Mucosa of gallbladder (tissue), 1 donor: ENCODE data around the gene ASAP2. TPM values are rescaled to one million over a fixed set of nuclear protein-coding genes. Genes with fewer than 3 reads are reported as not detected.
"Not testable (repeated sequence)": the region's sequence is repeated elsewhere in the genome, so short reads cannot be mapped to it uniquely, and the experiment has no call there.

ENCODE experiments used
- DNase-seq: peaks from one replicate; pipeline ENCODE4 v3.0.0-alpha.2; 2020; ENCODE audit warnings: low spot score
- total RNA-seq: library from RNA; stranded (reverse); gene quantifications from one replicate; pipeline ENCODE4 v1.2.1, GENCODE V29; 2021
- donor health status: DM: no; HTN: no; CAD: no.

The ASAP2 gene
- total RNA-seq, 1 donor from 2014 or later, result 44.3 TPM

DNA sequence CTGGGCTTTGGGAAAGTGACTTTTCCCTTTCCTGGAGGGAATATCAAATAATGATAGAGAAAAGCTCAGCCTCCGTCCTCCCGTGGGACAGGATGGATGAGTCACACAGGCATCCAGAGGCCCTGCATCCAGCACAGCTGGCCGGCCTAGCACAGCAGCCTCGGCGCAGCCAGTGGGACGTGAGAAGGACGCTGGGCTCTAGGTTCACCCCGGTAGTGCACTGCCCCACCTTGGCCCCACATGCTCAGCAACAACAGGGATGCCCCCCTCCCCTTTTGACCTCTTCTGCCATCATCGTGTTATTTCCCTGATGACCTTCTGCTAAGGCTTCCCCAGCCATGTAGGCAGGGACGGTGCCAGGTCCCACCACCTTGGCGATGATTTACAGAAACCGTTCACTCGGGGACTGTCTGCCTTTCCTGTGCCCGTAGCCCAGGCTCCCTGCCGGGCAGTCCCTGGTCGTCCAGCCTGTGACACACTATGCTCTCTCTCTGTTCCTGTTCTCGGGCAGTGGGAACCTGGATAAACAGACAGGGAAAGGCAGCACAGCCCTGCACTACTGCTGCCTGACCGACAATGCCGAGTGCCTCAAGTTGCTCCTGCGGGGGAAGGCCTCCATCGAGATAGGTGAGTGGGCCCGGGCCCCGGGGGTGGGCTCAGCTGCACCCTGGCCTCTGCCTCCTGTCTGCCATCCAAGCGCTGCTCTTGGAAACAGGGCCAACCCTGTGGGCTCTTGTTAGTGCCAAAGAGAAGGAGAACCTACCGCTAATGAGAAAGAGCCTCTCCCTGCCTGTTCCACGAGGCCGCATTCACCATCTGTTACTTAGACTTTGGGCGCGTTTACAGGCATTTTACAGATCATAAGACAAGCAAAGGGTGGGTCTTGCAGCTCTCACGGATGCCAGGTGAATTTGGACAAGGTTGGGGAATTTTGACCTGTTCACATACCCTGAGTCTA, 172.1 kb downstream of the ASAP2 start:
- DNase-seq, result peak; percentile 46

GRCh38 chr2:9379391-9379755, 172.8 kb downstream of the ASAP2 start:
- DNase-seq, result no peak

DNA sequence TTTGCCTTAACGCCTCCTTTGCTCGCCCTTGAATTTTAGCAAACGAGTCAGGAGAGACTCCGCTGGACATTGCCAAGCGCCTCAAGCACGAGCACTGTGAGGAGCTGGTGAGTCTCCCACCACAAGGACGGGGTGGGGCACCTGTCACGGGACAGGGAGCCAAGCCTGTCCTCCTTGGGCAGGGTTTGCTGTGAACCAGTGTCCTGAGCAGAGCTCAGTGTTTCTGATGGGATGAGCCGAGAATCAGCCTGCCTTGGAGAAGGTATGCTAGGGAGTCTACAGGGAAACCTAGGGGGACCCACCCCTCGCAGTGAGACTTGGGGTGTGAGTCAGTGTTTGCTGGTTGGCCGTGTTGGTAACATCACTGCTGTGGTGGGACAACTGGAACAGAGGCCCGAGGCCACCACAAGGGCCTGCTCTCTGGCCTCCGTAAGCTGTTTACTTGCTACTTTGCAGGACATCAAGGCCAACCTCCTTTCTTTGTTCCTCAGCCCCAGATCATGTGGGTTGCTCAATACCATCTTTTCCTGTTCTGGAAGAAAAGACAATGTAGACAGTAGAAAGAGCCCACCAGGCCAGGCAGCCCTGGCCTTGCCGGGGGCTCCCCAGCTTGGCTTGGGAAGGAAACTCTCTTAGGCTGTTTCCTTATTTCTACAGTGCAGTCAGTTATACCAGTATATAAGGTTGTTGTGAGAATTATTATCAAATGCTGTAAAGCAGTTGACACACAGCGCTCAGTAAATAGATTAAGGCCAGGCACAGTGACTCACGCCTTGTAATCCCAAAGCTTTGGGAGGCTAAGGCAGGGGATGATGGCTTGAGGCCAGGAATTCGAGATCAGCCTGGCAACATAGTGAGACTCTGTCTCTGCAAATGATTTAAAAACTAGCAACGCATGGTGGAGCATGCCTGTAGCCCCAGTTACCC, 174.4 kb downstream of the ASAP2 start:
- DNase-seq, result no peak

GRCh38 chr2:9382604-9383235, 176.1 kb downstream of the ASAP2 start:
- no peak for DNase-seq

- DNase-seq, result no peak
Observed at GRCh38 chr2:9384521-9384920, 177.9 kb downstream of the ASAP2 start.

DNA sequence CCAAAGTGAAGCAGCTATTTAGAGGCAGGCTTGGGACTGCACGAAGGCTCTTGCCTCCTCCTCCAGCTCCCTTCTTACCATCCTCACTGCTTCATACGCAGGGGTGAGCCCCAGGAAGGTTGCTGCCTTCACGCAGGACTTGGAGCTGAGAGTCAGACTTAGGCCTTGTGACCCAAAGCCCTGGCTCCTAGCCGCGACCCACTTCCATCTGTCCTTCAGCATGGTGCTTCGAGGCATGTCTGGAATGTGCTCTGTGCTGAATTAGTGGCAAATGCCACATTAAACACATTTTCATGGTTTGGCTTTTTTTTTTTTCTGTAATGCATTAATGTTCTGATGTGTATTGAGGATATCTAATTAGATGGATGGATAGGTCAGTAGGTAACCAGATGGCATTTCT, 179.2 kb downstream of the ASAP2 start:
- no peak for DNase-seq

- no peak for DNase-seq
Observed at GRCh38 chr2:9388199-9388681, 181.6 kb downstream of the ASAP2 start.

- no peak for DNase-seq
Observed at GRCh38 chr2:9388950-9389911, 182.6 kb downstream of the ASAP2 start.

- no peak for DNase-seq
Observed at GRCh38 chr2:9390151-9390850, 183.7 kb downstream of the ASAP2 start.

DNA sequence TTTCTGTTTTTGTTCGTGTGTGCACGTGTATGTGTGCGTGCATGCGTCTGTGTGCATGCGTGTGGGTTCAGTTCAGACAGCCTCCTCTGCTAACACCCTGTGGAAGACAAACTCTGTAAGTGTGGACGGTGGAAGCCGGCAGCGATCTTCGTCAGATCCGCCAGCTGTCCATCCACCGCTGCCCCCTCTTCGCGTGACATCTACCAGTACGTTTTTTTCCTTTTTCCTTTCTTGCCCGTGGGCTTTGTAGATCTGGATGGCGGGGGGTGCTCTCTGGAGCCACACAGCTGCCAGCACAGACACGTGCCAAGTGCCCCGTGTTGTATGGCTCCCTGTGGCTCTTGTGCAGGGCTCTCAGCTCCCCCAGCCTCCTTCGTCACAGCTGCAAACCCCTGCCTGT, 184.4 kb downstream of the ASAP2 start:
- DNase-seq, result no peak

GRCh38 chr2:9391961-9392720, 185.5 kb downstream of the ASAP2 start:
- DNase-seq, result no peak

DNA sequence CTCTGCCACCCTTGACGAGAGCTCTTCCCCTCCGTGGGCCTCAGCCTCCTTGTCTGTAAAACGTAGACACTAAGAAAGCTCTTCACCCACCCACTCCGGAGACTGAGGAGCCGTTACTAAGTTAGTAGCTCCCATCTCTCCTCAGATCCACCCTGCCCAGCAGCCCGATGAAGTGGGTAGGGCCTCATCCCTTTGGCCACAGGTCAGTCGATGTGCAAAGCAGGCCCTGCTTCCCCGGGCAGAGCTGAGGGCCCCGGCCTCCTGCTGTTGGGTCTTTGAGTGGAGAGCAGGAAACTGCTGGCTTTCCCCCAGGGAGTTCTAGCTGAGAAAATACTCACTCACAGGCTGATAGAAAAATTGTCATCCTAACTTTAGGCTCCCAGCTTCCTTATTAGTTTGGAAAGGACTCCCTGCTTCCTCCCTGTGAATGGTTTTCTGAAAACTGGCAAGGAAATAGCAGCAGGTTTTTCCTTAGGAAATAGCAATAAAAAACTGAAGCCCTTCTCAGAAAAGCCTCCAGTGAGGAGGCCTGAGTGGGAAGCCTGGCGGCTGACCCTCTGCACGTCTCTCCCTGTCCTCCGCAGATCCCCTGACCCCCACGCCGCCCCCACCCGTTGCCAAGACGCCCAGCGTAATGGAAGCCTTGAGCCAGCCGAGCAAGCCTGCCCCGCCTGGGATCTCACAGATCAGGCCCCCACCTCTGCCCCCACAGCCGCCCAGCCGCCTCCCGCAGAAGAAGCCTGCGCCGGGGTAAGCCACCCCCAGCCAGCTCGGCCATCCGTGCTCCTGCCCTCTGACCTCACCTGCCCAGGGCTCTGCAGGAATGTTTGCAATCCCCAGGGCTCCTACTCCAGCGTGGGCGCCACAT, 186.5 kb downstream of the ASAP2 start:
- DNase-seq, result no peak

DNA sequence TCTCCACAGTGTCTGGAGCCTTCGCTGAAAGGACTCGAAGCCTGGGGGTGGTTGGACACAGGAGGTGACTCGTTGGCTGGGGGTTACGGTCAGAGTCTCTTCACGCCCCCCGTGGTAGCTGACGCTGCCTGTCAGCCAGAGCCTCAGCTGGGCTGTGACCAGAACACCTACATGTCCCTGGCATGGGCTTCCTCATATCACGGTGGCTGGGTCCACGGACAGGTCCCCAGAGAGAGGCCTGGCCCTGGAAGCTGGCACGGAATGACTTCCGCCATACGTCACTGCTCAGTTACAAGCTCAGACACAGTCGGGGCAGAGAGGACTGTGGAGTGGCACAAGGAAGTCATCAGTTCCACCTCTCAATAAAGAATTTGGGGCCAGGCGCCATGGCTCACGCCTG, 188.2 kb downstream of the ASAP2 start:
- no peak for DNase-seq

DNA sequence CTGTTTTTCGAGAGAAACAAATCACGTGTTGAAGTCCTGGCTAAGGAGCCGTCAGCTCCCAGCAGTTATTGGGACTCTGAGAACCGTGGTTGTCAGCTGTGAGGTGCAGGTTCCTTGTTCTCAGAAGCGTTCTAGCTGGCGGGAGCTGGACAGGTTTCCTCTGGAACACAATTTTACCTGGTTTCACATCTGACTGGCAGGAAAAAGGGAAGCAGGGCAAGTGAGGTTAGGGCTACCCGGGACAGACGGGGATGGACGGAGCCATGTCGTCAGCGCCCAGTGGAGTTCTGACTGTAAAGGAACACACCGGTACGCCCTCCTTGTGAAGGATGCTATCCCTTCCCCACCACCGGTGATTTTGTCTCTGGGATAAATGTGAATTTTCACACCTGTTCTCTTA, 190.6 kb downstream of the ASAP2 start:
- no peak for DNase-seq

GRCh38 chr2:9398251-9398650, 191.6 kb downstream of the ASAP2 start:
- not testable (repeated sequence) for DNase-seq

GRCh38 chr2:9398881-9399780, 192.5 kb downstream of the ASAP2 start:
- DNase-seq, result no peak
